OCI-M2 (cell line): ENCODE measurements around the gene IQCC.

Experiments used
- DNase-seq: peaks from one replicate; lab custom pipeline; 2025; ENCODE audit not compliant: unreplicated experiment; lab: John Stamatoyannopoulos, UW

IQCC gene

DNA sequence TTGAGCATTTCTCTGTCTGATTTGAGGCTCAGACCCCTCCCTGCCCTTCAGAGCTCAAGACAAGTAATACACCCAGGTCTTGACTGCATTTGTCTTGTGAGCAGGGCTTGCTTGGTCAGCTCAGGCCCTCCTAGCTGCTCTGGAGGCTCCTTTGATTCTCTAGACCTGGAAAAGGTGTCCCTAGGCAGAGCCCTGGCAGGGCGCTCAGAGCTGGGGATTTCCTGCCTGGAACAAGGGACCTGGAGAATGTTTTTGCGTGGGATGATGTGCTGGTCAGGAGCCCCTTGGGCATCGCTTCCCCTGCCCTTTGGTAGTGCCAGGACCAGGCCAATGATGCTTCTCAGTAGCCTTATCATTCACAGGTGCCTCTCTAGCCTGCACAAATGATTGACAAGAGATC is 9.9 kb upstream of the IQCC start:
- no peak for DNase-seq

DNA sequence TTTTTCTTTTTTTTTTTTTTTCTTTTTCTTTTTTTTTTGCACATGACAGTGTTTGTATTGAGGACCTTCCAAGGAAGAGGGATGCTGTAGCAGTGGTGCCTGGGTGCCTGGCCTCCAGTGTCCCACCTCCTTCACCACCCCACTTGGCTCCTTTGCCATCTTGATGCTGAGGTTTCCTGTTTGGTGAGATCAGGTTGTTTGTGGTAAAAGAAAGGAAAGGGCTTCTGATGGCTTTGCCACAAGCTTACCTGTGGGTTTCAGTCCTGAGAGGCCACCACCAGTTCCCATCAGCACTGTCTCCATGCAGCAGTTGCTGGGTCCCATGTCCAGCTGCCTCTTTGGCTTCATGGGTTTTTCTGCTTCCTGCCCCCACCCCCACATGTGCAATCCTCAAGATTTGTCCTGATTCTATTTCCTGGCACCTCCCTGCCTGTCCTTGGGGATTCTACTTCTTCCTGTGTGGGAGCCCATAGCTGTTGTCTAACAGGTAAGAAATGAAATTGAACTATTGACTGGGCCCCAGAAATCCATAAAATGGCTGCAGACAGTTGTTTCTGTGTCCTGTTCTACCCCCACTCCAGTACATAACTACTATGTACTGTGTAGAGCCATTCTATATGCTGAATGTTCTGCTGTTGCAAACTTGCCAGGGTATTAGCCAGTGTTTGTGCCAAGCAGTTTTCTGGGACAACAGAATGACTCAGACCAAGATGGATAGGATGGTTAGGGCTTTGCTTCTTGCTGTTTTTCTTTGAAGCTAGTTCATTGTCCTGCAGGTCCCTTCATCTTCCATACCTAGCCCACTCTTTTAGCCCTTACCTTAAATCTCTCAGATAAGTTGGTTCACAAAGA is 9.3 kb upstream of the IQCC start:
- no peak for DNase-seq

DNA sequence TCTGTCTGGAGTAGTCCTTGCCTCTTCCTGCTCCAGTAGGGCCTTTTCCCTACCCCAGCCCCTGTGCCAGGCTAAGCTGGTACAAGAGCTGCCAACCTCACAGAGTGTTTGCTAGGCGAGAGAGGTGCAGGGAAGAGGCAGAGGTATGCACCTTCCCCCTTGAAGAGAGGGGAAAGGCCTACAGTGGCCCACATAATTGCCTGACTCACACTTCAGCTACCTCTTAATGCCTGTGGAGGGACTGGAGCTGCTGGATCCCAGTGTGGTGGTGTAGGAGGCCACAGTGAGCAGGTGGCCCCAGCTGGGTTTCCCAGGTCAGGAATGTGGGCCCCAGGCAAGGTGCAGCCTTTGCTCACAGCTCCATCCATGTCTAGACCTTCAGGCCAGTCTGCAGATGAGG is 8.4 kb upstream of the IQCC start:
- DNase-seq: no peak

DNA sequence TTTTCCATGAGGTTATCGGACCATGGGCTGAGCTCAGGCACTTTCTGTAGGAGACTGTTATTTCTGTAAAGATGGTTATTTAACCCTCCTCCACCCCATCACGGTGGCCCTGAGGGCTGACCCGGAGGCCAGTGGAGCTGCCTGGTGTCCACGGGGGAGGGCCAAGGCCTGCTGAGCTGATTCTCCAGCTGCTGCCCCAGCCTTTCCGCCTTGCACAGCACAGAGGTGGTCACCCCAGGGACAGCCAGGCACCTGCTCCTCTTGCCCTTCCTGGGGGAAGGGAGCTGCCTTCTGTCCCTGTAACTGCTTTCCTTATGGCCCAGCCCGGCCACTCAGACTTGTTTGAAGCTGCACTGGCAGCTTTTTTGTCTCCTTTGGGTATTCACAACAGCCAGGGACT is 7.6 kb upstream of the IQCC start:
- DNase-seq: no peak

DNA sequence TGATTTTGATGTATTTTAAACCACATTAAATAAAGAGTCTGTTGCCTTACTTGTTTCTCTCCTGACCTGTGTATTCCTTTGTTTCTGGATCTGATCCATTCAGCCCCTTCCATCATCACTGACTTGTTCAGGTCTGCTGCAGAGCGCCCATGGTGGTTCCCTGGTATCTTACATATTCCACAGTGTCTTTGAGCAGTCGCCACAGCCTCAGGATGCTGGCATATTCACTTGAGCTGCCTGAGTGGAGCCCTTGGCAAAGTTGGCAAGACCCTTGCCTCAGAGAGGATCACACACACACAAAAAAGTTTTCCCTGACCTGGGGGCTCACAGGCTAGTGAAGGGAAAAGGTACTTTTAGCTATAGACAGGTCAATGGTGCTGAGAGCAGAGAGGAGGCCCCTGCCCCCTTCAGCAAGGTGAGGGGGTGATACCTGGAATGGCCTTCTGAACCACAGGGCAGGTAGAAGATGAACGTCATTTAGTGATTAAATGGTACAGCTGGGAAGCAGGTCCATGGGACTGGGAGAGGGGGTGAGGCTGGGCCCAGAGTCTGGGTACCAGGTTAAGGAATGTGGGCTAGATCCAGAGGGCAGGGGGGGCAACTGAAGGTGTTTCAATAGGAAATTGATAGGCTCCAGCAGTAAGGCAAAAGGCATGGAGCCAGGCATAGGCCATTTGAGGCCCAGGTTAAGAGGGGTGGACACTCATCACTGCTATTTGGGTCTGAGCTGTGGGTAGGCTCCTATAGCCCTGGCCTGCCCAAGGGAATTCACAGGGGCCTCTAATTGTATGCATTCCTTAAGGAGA is 7.0 kb upstream of the IQCC start:
- DNase-seq: no peak

DNA sequence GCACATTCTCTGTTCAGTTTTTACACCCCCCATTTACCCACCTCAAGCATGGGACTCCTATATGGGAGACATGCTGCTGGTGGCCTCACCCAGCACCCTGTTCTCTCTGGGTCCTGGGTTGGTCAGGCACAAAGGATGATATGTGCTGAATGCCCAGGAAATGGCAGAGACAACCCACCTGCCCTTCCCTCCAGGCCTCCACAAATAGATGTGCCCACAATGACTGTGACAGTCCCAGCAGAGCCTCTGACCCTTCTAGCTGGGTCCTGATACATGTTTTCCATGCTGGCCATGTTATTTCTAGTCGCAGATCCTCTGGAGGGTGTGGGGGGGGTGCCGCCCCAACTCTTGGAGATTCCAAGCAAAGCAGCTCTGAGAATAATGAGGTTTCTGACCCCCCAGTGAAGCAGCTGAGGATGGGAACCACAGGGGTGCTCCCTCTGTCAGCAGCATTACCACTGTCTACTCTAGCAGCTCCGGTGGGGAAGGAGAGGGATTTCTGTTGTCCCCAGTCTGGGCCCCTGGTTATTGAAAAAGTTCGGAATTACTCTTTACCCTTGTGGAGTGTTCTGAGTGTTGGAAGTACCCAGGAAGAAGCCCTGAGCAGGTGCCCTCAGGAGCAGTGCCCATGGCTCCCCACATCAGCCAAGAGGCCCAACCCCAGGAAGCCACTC is 6.3 kb upstream of the IQCC start:
- no peak for DNase-seq

DNA sequence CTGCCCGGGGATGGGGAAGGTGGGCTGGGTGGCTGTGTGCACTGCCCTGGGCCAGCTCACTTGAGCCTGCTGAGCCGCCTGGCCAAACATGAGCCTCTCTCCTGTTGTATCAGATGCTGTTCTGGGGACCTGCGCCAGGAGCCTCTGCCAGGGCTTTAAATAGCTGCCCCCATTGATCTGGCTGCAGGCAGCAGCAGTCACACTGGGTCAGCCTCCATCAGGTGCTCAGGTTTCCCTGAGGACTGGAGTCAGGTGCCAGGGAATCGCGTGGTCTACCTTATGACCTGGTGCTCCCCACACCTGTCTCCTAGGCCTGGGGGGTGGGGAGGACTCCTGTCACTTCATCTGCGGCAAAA is 5.8 kb upstream of the IQCC start:
- no peak for DNase-seq

DNA sequence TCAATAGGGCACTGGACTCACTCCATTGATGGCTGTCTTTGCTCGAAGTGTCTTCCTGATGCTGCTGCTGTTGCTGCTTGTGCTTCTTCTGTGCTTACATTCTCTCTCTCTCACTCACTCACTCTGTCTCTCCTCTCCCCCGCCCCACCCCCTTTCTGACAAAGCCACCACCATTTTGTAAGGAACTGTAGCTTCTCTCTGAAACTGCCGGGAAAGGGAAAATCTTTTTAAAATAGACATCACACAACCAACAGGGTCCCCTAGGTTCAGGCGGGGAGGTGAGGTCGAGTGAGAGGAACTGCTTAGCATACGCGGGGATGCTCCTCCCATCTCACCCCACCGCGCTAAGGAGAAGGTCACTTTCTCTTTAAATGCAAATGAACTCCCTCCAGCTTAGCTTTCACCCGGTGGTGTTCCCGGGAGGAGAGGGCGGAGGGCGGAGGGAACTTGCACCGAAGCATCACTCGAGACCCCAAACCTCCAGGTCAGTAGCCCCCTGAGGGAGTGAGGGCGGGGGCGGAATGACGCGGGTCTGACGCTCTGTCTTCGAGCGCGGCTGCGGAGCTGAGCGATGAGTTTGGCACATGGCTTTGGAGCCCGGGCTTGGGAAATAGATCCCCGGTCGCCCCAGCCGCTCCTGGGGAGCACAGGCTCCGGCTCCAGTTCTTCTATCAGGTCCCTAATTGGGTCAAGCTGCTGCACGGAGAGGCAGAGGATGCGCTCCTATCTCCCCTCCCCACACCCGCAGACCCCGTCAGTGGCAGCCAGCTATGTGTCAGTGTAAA is 5.1 kb upstream of the IQCC start, which contains the start of gene CCDC28B:
Gene CCDC28B (plus strand): TSS at position 370 of the 785 bp plus-strand sequence. CDS start 1,341 bp downstream, outside the sequence.
- peak; percentile 28 for DNase-seq

DNA sequence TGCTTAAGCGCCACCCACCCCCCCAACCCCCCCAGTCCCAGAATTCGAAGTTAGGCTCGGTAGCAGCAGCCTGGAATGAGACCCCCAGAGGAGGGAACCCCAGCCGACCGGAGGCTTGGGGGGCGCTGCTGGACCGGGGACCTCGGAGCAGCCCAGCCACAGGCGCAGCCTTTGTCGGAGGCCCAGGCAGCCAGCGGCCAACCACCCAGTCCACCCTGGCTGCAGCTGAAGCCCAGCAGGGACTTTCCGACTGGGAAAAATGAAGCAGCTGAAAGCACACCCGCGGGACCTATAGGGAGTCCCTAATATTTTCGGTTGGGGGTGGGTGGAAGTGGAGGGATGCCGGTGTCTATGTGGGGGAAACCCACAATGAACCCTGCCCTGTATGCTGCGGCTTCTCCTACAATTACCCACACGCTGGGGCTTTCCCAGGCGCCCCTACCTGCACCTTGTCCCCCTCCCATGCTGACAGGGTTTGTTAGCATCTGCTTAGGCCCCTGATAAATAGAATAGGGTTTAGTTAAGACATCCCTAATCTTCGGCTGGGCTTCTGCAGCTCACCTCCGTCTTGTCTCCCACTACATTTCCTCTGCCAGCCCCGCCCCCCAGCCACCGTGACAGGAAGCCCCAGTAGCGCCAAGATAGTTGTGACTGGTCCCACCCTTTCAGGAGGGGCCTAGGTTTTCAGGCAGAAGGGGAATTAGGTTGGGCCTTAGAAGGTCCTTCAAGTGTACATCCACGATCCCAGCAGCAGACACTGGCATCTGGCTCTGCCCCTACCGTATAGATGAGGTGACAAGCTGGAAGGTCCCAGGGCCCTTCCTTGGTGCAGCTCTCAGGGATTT is 4.2 kb upstream of the IQCC start:
- no peak for DNase-seq

DNA sequence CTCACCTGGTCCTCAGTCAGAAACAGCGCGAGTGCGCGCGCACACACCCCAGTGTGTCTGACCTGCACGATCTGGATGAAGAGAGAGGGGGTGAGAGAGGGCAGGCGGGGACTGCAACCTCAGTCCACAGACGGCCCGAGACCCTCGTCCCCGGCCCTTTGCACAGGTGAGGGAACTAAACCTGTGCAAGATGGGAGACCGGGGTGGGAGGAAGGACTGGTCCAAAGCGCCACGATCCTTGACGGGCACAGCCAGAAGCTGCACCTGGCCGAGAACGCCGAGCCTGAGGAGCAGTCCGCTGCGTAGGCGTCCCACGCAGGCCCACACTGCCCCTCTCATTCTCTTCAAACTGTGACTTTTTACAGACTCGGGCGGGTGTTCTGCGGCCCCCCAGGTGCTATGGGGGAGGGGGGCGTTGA is 519 bp upstream of the IQCC start:
- DNase-seq: no peak

DNA sequence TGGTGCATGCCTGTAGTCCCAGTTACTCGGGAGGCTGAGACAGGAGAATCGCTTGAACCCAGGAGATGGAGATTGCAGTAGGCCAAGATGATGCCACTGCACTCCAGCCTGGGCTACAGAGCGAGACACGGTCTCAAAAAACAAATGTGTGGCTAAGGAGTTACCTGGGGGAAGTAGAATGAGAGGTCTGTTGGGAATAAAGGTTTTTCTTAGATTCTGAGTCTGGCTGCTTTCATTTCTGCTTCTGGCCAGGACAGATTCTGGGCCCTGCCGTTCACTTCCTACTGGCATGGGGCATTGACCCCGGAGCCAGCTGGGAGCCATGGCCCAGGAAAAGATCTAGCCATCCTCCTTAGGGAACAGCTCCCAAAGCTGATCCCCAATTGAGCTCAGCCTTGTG is 3.0 kb downstream of the IQCC start:
- DNase-seq: no peak

DNA sequence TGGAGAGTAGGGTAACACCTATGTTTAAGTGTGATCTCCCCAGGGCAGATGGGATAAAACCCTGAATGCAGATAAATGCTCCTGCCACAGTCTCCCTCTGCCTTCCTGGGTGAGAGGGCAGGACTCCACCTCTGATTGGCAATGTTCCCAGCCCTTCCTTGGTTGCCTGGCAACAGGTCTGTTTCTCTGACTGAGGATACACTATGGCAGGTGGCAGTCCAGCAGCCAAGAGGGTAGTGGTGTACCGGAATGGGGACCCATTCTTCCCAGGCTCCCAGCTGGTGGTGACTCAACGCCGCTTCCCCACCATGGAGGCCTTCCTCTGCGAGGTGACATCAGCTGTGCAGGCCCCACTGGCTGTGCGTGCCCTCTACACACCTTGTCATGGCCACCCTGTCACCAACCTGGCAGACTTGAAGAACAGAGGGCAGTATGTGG is 3.4 kb downstream of the IQCC start, which contains the start of gene DCDC2B:
Gene DCDC2B (plus strand): TSS at position 199 of the 438 bp plus-strand sequence. CDS start 5 bp downstream, at position 204.
- no peak for DNase-seq

DNA sequence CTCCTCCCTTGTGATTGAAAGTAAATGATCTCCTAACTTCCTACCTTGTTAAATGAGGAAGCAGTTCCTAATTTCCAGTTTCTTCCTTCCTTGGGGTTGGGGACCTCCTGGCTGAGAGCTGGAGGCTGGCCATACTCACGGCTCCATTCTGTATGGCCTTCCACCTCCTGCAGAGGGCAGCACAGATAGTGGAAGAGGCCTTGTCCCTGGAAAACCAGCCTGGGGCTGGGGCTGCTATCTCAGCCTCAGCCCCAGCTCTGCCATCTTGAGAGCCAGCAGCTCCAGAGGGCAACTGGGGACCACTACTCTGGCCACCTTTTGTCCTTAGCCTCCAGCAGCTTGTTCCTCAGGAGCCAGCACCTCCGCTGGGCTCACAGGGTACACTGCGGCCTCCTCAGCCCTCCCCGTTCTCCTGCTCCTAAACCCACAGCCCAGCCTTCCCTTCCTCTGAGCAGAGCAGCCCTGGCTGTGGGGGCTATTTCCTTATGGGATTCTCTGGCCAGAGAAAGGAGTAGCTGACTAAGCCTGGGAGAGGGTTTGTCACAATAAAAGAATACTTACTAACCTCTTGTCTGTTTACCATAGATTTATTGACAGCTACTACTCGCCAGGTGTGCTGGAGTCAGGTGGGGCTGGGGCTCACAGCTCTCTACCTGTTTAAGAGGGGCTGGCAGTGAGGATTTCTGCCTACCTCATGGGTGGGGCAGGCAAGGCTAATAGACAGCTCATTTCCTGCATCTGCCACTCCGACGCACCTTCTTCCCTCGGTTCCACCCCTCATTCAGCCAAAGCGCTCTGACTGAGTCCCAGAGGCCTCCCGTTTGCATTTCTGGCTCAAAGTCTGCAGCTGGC is 10.4 kb downstream of the IQCC start:
- DNase-seq: no peak

DNA sequence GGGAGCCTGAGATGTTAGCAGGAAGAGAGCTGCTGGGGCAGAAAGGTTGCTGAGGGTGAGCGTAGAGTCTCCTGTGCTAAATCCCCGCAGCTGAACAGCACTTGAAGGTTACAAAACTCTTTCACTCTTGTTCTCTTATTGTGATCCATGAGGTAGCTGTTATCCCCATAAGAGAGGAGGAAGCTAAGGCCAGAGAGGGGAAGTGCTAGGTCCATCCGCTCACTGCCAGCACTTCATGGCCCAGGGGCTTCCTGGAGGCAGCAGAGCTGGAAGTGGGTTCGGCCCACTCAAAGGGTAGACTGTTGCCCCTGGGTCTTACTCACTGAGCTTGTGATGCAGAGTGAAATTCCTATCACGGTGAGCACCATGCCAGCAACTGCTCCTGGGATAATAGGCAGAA is 11.1 kb downstream of the IQCC start:
- no peak for DNase-seq

DNA sequence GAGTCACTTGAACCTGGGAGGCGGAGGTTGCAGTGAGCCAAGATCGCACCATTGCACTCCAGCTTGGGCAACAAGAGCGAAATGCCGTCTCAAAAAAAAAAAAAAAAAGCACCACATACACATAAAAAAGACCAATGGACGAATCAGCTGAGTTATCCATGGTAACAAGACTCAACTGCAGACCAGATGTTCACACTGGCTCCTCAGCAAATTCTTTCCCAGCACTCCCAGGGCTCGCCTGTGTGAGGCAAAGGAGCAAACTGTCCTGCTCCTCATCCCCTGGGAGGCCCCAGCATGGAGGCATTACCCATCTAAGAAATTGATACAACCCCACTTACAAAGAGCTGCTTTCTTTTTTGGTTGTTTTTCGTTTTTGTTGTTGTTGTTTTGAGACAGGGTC is 13.6 kb downstream of the IQCC start:
- DNase-seq: no peak

DNA sequence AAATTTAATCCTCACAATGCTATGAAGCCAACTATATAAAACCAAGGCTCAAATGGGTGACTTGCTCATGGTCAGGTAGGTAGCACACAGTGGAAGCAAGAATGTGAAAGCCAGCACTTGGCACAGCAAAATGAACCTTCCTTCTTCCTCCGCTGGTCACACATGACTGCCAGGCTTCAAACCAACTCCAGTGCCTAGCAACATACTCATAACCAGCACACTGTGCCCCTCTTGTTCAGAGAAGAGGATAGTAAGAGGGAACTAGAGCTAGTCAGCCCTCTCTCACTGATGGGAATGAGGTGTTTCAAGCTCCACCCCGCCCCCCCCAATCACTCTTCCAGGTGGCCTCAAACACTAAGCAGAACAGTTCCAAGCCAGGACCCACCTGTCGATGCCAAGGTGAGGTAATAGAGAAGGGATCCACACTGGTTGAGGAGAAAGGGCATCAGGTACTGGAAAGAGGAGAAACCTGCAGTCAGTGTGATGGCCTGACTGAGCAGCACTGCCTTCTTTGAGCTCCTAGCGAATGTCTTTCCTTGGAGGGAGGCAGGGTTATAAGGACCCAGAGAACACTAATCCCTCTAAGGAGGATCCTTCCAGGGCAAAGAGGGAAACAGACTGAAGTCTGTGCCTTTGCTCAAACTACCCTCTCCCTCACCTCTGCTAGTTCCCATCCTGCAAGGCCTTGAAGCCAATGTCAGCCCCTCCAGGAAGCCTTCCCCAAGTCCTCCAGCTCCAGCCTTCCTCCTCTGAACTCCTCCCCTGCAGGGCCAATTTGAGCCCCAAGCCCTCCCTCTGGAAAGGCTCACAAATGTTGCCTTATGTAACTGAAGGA is 15.5 kb downstream of the IQCC start:
- no peak for DNase-seq

DNA sequence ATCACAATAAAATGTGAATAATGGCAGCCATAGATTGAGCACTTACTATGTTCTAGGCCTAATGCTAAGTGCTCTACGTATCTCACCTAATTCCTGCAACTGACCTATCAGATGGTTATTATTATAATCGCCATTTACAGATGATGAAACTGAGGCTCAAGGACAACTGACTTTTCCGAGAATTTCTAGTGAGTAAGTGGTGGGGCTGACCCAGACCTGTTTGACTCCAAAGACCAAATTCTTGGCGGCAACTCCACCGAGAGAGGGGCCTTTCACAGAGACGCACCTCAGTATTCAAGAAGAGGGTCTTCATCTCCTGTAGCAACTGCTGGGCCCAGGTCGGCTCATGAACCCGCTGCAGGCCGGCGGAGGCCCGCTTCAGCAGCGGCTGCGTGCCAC is 16.1 kb downstream of the IQCC start:
- no peak for DNase-seq
